Stimulated activated naive B cell treated with anti-CD40 and anti-IgM and Interleukin-4, amounts not matched to agents 10 μg/mL and 1 μg/mL and 100 μg/mL, for 72 hours (primary cell): ENCODE data around the gene DACT3.

Experiments used
- ATAC-seq, 2 donors: fragments of 150-1000 bp; cut with Tn5 transposase; replicated peaks; 2 replicates each; pipeline ENCODE4 v1.10.0; 2021; ENCODE audit warnings: moderate library complexity in 1 of 2
- DNase-seq: peaks from one replicate; pipeline ENCODE4 v3.0.0; 2021
- H3K27ac Mint-ChIP-seq: one replicate; pipeline ENCODE4 v1.8.0; 2022; ENCODE audit warnings: mild to moderate bottlenecking, mixed read lengths
- H3K27me3 Mint-ChIP-seq, 2 donors: one replicate each; pipeline ENCODE4 v1.8.0; 2022; ENCODE audit warnings: mixed read lengths in 2 of 2
- H3K36me3 Mint-ChIP-seq, 2 donors: one replicate each; pipeline ENCODE4 v1.8.0; 2022; ENCODE audit warnings: mixed read lengths in 2 of 2, mild to moderate bottlenecking in 1 of 2
- H3K4me1 Mint-ChIP-seq, 2 donors: one replicate each; pipeline ENCODE4 v1.8.0; 2022; ENCODE audit warnings: mixed read lengths in 2 of 2, mild to moderate bottlenecking in 1 of 2
- H3K4me3 Mint-ChIP-seq, 2 donors: one replicate each; pipeline ENCODE4 v1.8.0; 2022; ENCODE audit warnings: mild to moderate bottlenecking in 2 of 2, mixed read lengths in 2 of 2, moderate library complexity in 1 of 2
- H3K9me3 Mint-ChIP-seq, 2 donors: one replicate each; pipeline ENCODE4 v1.8.0; 2022; ENCODE audit warnings: mixed read lengths in 2 of 2, mild to moderate bottlenecking in 1 of 2

Gene DACT3

DNA sequence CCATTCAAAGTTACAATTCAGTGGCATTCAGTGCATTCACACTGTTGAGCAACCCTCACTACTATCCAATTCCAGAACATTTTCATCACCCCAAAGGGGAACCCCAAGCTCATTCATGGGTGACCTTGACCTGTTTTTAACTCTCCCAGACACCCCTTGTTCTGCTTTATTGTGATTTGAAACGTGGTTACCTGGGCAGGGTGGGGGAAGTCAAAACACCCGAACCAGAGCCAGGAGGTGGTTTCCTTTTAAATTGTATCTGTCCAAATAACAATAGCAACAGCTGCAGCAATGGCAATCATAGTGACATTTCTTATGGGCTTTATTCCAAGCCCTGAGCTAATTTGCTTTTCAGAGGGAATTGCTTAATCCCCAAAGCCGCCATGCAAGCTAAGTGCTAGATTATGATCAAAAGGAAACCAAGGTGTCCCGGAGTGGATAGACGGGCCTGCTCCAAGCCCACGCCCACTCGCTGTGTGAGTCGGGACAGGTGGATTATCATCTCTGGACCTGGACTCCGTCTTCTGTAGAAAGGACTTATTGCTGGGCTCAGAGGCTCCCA, 42.2 kb downstream of the DACT3 start:
- Mint-ChIP-seq H3K27ac (peak overlapping the region; percentile 98), H3K4me3 (peak overlapping the region; percentile 91 to 95), H3K27me3 (no peaks in the 10 kb centered on the region), H3K9me3 (peaks cover 0 to 1% of the 10 kb centered on the region in 2 donors), H3K4me1 (peaks cover 62 to 84% of the 10 kb centered on the region in 2 donors), H3K36me3 (peaks cover 54 to 61% of the 10 kb centered on the region in 2 donors)
- peak; percentile 48 to 52 for ATAC-seq
- peak; percentile 83 for DNase-seq

DNA sequence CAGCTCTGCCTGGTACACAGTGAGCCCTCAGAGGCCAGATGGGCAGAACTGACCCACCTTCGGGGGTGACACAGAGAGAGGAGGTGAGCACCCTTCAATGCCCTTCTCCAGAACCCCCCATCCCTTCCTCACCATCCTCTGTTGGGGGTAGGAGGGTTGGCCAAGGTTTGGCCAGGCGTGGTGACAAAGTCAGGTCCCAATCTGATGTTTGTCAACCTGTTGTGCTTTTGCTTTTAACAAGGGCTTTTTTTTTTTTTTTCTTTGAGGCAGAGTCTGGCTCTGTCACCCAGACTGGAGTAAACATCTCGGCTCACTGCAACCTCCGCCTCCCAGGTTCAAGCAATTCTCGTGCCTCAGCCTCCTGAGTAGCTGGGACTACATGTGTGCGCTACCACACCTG, 43.4 kb downstream of the DACT3 start:
- Mint-ChIP-seq H3K4me3 (peak overlapping the region in 1 of 2 donors; percentile 68), H3K27me3 (no peaks in the 10 kb centered on the region), H3K36me3 (peaks cover 48 to 54% of the 10 kb centered on the region in 2 donors), H3K4me1 (peaks cover 64 to 86% of the 10 kb centered on the region in 2 donors), H3K27ac (peak overlapping the region; percentile 98), H3K9me3 (peaks cover 0 to 1% of the 10 kb centered on the region in 2 donors)
- DNase-seq (peak; percentile 42), ATAC-seq (peak; percentile 2 to 5)

DNA sequence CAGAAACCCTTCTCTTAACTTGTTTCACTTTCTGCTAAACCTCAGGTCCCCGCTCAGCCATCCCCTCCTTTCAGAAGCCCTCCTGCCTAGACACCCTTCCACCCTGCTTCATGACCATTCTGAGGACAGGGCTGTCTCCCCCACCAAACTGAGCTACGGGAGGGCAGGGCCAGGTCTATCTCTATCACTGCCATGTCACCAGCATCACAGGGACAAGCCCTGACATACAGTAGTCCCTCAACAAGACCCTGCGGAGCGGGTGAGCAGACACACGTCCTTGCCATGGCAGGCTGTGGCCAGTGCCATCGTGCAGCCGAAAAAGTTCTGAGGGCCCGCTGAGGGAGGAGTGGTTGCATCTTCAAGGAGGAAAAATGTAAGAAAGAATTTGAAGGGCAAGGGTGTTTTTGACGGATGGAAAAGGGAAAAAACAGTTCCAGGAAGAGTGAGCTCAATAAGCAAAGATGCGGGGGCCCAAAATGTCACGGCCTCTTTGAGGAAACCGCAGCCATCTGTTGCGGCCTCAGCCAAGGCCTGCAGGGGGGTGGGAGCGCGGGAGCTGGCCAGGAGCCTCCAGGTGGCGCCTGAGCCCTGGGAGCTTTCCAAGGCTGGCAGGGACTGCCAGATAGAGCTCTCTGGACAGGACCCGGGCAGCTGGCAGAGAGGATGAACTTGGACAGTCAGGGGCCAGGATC, 44.2 kb downstream of the DACT3 start:
- Mint-ChIP-seq H3K9me3 (peaks cover 0 to 1% of the 10 kb centered on the region in 2 donors), H3K4me3 (peak overlapping the region; percentile 68 to 80), H3K27me3 (no peaks in the 10 kb centered on the region), H3K36me3 (peaks cover 44 to 51% of the 10 kb centered on the region in 2 donors), H3K4me1 (peaks cover 65 to 86% of the 10 kb centered on the region in 2 donors), H3K27ac (peak overlapping the region; percentile 98)
- peak; percentile 77 for DNase-seq
- ATAC-seq, result peak; percentile 13 to 14

DNA sequence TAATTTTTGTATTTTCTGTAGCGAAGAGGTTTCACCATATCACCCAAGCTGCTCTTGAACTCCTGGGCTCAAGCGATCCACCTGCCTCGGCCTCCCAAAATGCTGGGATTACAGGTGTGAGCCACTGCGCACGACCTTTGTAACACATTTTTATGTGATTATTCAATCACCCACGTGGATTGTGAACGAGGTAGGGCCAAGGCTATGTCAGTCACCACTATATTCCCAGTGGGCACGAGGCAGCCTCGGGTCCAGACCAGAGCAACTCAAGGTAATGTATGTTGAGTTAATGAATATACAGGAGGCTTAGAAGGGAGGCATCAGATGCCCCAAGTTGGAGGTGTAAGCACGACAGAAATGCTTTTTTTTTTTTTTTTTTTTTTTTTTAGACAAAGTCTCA, 45.0 kb downstream of the DACT3 start:
- no peak for DNase-seq
- Mint-ChIP-seq H3K27ac (peak overlapping the region; percentile 98), H3K36me3 (peaks cover 39 to 51% of the 10 kb centered on the region in 2 donors), H3K9me3 (peaks cover 0 to 1% of the 10 kb centered on the region in 2 donors), H3K4me3 (peak overlapping the region; percentile 13 to 50), H3K4me1 (peaks cover 66 to 86% of the 10 kb centered on the region in 2 donors), H3K27me3 (no peaks in the 10 kb centered on the region)
- no peak for ATAC-seq

DNA sequence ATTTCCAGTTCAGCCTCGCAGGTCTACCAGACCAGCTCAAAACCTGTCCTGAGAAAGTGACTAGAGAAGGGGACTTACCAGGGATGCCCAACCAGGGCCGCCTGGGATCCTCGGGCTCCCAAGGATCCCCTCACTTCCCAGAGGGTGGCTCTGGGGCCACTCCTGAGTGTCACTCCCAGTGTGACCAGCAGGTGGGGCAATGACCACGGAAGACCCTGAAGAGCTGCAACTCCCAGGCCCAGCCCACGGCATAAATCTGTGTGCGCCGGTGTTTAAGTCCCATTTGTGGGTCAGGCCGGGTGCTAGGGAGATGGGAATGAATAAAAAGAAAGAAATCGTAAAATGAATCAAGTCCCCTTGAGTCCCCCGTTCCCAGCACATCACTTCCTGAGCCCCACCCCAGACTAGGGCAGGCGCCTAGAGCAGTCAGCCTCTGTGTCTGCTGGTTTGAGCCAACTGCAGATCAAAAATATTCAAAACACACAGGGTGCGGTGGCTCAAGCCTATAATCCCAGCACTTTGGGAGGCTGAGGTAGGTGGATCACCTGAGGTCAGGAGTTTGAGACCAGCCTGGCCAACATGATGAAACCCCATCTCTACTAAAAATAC, 46.8 kb downstream of the DACT3 start:
- peak overlapping the region; percentile 94 for H3K27ac Mint-ChIP-seq
- H3K36me3 Mint-ChIP-seq, result peaks cover 35 to 51% of the 10 kb centered on the region in 2 donors
- ATAC-seq (peak; percentile 29 to 34), DNase-seq (peak; percentile 73)
- no peaks in the 10 kb centered on the region for H3K9me3 Mint-ChIP-seq
- H3K27me3 Mint-ChIP-seq, result no peaks in the 10 kb centered on the region
- H3K4me1 Mint-ChIP-seq, result peaks cover 63 to 80% of the 10 kb centered on the region in 2 donors
- peak overlapping the region; percentile 43 to 78 for H3K4me3 Mint-ChIP-seq

DNA sequence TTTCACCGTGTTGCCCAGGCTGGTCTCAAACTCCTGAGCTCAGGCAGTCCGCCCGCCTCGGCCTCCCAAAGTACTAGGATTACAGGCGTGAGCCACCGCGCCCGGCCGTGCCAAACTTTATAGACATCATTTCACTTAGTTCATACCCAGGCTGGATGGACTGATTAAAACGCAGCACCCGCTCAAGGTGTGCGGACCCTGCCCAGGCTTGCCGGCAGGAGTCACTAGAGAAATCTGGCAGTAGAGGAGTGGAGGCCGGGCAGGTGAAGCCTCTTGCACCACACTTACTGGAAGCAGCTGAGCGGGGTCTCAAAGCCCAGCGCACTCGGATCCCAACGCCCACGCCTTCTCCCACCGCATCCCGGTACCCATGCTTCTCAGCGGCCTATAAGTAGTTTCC, 47.5 kb downstream of the DACT3 start:
- Mint-ChIP-seq H3K27me3 (no peaks in the 10 kb centered on the region), H3K27ac (peak overlapping the region; percentile 94), H3K4me3 (no peak overlapping the region), H3K9me3 (no peaks in the 10 kb centered on the region), H3K4me1 (peaks cover 60 to 73% of the 10 kb centered on the region in 2 donors), H3K36me3 (peaks cover 36 to 51% of the 10 kb centered on the region in 2 donors)
- ATAC-seq (no peak), DNase-seq (no peak)

DNA sequence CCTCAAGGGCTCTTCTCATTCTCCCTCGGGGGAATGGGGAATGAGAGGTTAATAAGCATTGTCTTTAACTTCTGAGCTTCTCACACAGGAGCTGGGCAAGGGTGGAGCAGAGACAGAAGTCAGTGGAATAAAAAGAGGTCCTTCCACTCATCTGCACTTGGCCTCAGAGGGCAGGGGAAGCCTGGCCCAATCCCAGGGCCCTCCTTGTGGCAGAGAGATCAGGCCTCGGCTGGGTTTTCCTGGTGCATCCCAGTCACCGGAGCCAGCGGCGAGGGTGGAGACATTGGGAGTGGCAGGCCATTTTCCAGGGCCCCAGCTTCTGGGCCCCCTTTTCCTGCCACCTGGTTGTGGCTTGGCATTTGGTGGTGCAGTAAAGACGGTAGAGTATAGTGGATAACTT, 49.2 kb downstream of the DACT3 start:
- Mint-ChIP-seq H3K27me3 (no peaks in the 10 kb centered on the region), H3K9me3 (no peaks in the 10 kb centered on the region), H3K36me3 (peaks cover 47 to 65% of the 10 kb centered on the region in 2 donors), H3K4me1 (peaks cover 50 to 58% of the 10 kb centered on the region in 2 donors), H3K27ac (peak overlapping the region; percentile 82), H3K4me3 (peak overlapping the region; percentile 26 to 39)
- DNase-seq (no peak), ATAC-seq (peak; percentile 10 to 23)

DNA sequence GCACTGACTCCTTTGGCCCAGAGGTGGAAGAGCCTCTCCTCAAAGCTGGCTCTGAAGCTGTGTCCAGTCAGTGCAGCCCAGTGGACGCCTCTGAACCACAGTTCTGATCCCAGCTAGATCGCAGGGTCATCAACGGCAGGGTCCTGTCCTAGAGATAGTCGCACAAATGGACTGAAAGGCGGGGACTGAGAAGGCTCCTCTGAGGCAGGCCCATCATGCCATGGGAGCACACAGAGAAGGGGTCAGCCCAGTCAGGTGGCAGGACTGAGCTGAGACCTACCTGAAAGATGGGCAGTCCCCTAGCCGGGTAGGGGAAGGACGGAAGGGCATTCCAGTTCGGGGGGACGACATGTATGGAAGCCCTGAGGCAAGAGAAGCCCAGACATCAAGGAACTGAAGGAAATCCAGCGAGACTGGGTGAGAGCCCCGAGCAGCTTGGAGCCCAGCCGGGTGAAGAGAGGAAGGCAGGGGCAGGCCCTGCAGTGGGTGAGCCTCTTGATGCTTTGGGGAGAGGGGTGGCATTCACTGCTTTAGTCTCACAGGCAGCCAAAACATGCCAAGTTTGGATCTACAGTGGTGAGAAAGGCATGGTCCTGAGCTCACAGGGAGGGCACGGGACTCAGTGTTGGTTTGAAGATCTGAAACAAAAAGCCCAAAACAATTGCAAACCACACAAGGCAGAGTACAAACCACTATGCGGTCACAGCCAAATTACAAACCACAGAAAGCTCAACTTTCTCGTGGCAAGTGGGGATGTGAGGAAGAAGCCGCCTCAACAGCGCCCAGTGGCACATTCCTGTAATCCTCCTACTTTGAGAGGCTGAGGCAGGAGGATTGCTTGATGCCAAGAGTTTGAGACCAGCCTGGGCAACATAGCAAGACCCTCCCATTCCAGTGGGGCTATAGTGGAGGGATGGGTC, 49.9 kb downstream of the DACT3 start:
- no peaks in the 10 kb centered on the region for H3K9me3 Mint-ChIP-seq
- ATAC-seq (peak; percentile 27 to 45), DNase-seq (no peak)
- peaks cover 51 to 56% of the 10 kb centered on the region in 2 donors for H3K4me1 Mint-ChIP-seq
- H3K27me3 Mint-ChIP-seq, result no peaks in the 10 kb centered on the region
- H3K36me3 Mint-ChIP-seq, result peaks cover 50 to 68% of the 10 kb centered on the region in 2 donors
- H3K4me3 Mint-ChIP-seq, result peak overlapping the region; percentile 39 to 46
- peak overlapping the region; percentile 82 for H3K27ac Mint-ChIP-seq

DNA sequence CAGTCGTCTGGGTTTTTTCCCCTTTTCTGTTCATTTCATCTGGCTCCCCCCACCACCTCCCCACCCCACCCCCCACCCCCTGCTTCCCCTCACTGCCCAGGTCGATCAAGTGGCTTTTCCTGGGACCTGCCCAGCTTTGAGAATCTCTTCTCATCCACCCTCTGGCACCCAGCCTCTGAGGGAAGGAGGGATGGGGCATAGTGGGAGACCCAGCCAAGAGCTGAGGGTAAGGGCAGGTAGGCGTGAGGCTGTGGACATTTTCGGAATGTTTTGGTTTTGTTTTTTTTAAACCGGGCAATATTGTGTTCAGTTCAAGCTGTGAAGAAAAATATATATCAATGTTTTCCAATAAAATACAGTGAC, 50.6 kb downstream of the DACT3 start:
- DNase-seq (no peak), ATAC-seq (no peak)
- no peaks in the 10 kb centered on the region for H3K27me3 Mint-ChIP-seq
- no peaks in the 10 kb centered on the region for H3K9me3 Mint-ChIP-seq
- H3K4me1 Mint-ChIP-seq, result peaks cover 47 to 49% of the 10 kb centered on the region in 2 donors
- no peak overlapping the region for H3K4me3 Mint-ChIP-seq
- no peak overlapping the region for H3K27ac Mint-ChIP-seq
- peaks cover 55 to 69% of the 10 kb centered on the region in 2 donors for H3K36me3 Mint-ChIP-seq

DNA sequence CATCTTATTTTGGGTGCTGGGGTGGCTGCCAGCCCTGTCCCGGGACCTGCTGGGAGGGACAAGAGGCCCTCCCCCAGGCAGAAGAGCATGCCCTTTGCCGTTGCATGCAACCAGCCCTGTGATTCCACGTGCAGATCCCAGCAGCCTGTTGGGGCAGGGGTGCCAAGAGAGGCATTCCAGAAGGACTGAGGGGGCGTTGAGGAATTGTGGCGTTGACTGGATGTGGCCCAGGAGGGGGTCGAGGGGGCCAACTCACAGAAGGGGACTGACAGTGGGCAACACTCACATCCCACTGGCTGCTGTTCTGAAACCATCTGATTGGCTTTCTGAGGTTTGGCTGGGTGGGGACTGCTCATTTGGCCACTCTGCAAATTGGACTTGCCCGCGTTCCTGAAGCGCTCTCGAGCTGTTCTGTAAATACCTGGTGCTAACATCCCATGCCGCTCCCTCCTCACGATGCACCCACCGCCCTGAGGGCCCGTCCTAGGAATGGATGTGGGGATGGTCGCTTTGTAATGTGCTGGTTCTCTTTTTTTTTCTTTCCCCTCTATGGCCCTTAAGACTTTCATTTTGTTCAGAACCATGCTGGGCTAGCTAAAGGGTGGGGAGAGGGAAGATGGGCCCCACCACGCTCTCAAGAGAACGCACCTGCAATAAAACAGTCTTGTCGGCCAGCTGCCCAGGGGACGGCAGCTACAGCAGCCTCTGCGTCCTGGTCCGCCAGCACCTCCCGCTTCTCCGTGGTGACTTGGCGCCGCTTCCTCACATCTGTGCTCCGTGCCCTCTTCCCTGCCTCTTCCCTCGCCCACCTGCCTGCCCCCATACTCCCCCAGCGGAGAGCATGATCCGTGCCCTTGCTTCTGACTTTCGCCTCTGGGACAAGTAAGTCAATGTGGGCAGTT, 51.2 kb downstream of the DACT3 start:
- H3K4me3 Mint-ChIP-seq, result peak overlapping the region in 1 of 2 donors; percentile 6
- no peaks in the 10 kb centered on the region for H3K9me3 Mint-ChIP-seq
- DNase-seq (no peak), ATAC-seq (no peak)
- peaks cover 55 to 69% of the 10 kb centered on the region in 2 donors for H3K36me3 Mint-ChIP-seq
- peak overlapping the region; percentile 4 for H3K27ac Mint-ChIP-seq
- peaks cover 47 to 49% of the 10 kb centered on the region in 2 donors for H3K4me1 Mint-ChIP-seq
- no peaks in the 10 kb centered on the region for H3K27me3 Mint-ChIP-seq

DNA sequence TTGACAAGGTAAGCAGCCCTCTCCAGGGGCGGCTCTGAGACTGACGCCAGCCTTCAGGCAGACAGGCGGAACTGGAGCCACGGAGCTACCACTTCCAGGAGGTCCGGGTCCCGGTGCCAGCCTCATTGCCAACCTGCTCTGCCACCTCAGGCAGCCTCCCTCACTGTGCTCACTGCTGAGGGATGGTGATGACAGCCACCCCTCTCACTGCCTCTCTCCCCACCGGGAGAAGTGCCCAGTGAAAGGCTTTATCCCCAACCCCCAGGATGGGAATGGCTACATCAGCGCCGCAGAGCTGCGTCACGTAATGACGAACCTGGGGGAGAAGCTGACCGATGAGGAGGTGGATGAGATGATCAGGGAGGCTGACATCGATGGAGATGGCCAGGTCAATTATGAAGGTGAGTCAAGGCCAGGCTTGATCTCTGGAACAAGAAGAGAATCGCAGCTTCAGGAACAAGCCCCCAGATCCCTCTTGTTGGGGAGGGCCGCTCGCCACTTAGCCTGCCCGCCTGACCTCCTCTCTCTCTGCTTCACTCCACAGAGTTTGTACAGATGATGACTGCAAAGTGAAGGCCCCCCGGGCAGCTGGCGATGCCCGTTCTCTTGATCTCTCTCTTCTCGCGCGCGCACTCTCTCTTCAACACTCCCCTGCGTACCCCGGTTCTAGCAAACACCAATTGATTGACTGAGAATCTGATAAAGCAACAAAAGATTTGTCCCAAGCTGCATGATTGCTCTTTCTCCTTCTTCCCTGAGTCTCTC, 52.2 kb downstream of the DACT3 start:
- no peak for ATAC-seq
- no peaks in the 10 kb centered on the region for H3K9me3 Mint-ChIP-seq
- peak overlapping the region; percentile 4 for H3K27ac Mint-ChIP-seq
- peaks cover 40 to 47% of the 10 kb centered on the region in 2 donors for H3K4me1 Mint-ChIP-seq
- no peak for DNase-seq
- H3K36me3 Mint-ChIP-seq, result peaks cover 55 to 64% of the 10 kb centered on the region in 2 donors
- no peak overlapping the region for H3K4me3 Mint-ChIP-seq
- no peaks in the 10 kb centered on the region for H3K27me3 Mint-ChIP-seq

DNA sequence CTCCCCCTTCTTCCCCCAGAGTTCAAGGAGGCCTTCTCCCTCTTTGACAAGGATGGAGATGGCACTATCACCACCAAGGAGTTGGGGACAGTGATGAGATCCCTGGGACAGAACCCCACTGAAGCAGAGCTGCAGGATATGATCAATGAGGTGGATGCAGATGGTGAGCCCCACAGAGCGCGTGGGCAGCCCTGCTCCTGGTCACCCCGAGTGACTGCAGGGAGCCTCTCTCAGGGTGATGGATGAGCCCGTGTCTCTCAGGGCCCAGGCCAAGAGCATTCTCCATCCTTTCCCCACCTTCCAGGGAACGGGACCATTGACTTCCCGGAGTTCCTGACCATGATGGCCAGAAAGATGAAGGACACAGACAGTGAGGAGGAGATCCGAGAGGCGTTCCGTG, 52.8 kb downstream of the DACT3 start:
- ATAC-seq (no peak), DNase-seq (no peak)
- H3K4me3 Mint-ChIP-seq, result no peak overlapping the region
- peaks cover 52 to 68% of the 10 kb centered on the region in 2 donors for H3K36me3 Mint-ChIP-seq
- H3K9me3 Mint-ChIP-seq, result no peaks in the 10 kb centered on the region
- H3K27me3 Mint-ChIP-seq, result no peaks in the 10 kb centered on the region
- peaks cover 43 to 48% of the 10 kb centered on the region in 2 donors for H3K4me1 Mint-ChIP-seq
- H3K27ac Mint-ChIP-seq, result peak overlapping the region; percentile 7
